ENCODE results near the gene PHF12.
A peak's percentile ranks its signal among the peaks of the same experiment; 100 is the strongest.

The PHF12 gene

GRCh38 chr17:28975031-28975430 is 23.7 kb upstream of the PHF12 start:
- no peak for DNase-seq

DNA sequence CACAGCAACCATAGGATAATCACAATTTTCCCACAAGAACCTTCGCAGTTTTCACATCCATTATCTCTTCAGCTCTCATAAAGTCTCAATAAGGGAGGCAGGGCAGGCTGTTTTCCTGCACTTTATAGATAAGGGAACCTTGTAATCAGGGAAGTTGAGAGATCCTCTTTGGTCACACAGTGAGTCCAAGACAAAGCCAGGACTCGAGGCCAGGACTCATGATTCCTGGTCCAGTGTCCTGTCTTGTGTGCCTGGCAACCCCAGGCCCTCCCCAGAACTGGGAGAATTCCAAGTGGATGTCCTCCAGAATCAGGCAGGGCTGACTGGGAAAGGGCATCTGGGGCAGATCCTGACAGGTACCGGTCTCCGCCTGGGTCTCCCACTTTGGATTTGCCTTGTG is 23.1 kb upstream of the PHF12 start:
- DNase-seq: no peak

GRCh38 chr17:28973425-28973824 is 22.1 kb upstream of the PHF12 start:
- DNase-seq: peak; percentile 19

GRCh38 chr17:28972437-28972836 is 21.1 kb upstream of the PHF12 start:
- DNase-seq: no peak

DNA sequence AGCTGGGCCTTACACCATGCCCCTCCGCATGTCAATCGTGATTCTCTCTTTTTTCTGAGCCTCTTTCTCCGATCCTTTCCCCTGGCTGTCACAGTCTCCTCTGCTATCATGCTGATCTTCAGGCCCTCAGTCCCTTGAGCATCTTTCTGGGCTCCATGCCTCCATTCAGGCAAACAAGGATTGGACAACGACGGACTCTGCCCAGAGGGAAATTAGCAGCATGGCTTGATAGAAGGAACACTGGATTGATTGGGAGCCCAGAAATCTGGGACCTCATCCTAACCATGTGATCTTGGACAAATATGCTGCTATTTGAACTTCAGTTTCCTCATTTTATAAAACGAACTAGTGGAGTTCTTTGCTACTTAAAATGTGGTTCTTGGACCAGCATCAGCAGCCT is 19.6 kb upstream of the PHF12 start:
- peak; percentile 47 for DNase-seq

DNA sequence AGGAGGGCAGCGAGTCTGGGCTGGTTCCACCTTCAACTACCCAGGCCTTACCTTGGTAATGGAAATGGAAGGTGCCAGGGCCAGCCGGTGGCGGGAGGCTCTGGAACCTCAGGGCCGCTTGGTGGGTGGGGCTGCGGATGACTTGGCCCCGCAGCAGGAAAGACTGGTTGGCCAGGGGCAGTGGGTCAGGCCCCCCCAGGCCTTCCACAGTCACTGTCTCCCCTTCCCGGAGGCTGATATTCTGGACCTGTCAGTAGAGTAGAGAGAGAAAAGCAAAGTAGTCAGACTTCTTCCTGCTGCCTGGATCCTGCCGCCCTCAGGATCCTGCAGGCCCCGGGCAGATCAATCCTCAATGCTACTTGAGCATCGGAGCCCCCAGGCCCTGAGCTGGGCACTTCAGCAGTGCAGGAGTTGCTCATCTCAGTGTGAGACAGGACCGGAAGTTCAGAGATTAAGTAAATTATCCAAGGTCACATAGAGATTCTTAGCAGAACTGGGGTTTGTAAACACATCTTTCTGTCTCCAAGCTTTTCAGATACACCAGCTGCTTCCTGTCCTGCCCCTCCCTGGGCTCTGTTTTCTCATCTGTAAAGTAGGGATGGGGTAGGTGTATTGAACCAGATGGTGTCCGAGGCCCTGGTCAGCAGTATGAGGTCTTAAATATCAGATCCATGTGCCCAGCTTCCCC is 18.5 kb upstream of the PHF12 start:
- no peak for DNase-seq

DNA sequence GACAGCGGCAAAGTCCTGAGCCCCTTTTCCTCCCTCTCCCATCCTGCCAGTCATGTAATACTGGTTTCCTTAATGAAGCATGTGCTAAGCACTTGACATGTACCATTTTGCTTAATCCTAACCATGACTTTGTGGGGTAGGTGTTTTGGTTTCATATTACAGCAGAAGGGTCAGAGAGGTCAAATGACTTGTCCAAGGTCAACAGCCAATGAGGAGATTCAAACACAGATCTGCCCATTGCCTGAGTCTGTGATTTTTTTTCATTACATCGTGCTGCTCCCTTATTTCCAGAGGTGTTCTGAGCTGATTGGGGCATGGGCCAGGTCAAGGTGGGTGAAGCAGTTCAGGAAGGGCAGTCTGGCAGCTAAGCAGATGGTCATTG is 17.6 kb upstream of the PHF12 start:
- no peak for DNase-seq

DNA sequence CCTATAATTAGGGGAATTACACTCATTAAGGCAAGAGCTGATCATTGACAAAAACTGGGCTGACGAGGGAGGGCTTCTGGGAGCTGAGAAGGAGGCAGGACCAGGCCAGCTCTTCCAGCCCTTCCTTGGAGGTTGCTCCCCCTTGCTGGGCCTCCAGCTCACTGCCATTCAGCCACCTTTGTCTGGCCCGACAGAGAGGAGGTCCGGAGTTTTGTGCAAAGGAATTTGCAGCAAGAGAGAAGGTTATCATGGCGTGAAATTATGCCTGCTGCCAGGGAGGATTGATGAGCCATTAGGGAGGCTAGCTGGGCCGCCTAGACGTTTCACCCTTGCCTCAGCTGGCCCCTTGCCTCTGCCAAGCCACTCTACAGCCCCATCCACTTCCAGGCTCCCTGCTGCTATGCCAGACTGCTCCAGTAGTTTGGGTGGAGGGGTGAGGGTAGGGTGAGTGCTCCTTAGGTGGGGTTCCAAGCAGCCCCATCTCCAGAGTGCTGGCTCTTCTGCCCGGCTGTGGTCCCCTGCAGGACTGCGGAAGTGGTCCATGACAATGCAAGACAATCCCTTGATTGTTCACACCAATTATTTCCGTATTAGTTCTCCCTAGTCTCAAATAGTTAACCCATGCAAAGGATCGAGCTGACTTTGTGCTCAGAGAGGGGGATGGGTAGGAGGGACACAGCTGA is 17.1 kb upstream of the PHF12 start:
- DNase-seq: no peak

DNA sequence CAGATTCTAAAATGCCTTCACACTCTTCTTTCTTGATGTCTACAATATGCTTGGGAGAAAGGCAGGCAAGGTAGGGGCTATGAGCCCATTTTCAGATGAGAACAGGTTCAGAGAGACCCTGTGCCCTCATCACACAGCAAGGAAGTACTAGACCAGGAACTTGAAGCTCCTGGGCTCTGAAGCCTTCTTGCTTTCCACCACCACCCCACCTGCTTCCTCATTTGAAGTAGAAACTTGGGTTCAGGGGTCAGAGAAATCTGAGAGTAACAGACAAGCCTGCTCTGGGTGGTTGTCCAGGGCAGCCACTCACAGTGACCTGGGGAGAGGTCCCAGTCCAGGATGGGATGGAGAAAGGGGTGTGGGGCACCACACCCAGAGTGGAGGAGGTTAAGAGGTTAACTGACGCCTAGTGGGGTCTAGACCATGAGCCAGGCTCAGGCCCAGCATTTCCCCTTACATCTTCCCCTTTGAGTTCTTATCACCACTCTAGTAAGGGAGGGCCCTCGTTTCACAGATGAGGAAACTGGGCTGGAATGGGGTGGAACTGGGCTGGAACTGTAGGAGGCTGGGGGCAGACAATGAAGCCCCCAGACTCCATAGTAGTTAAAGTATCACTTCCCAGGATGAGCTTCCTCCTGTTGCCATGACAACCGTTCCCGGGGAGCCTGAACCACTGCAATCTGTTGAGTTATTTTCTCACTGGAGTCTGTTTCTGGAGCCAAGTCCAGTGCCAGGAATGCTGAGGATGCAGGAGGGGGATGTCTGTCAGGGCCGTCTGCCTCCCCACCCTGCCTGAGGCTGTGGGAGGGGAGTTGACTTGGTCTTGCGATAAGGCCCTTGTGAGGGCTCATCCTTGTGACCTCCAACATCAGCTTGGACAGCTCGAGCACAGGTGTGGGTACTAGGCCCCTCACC is 16.2 kb upstream of the PHF12 start:
- no peak for DNase-seq

DNA sequence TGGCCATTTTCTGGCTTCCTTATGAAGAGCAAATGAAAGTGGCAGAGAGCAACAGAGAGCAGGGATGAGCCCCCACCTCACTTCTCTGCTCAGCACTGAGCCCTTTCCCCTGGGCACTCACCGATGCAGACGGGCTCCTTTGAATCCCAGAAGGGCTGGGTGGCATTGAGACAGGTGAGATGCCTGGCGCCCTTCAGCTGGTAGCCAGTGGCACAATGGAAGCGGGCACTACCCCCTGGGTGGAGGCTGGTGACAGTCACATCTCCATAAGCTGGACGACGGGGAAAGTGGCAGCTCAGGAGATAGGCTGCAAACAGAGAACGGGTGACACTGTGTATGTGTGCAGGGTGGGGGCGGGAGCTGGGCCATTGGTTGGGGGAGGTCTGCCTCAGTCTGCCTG is 12.5 kb upstream of the PHF12 start:
- DNase-seq: no peak

DNA sequence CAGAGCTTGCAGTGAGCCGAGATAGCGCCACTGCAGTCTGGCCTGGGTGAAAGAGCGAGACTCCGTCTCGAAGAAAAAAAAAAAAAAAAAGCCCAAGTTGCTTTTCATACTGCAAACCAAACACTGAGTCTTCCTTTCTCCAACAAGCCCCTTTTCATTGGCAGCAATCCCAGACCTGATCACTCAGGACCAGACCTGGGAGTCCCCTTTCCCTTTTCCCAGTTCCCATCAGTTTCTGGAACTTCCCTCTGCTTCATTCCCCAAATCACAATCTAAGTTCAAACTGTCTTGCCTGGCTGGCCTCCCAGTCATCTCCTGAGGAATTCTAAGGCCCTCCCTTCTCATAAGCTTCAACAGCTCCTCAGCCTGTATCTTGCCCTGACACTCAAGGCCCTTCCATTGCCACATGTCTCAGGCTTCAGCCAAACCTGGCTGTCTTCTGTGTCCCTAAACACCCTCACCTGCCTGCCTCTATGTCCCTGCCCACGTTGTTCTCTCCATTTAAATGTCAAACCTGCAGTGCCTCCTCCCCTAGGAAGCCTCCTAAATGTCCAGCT is 11.8 kb upstream of the PHF12 start:
- no peak for DNase-seq

- no peak for DNase-seq
Measured at GRCh38 chr17:28961391-28961790, 10.1 kb upstream of the PHF12 start.

GRCh38 chr17:28960256-28961061 is 9.1 kb upstream of the PHF12 start:
- no peak for DNase-seq

DNA sequence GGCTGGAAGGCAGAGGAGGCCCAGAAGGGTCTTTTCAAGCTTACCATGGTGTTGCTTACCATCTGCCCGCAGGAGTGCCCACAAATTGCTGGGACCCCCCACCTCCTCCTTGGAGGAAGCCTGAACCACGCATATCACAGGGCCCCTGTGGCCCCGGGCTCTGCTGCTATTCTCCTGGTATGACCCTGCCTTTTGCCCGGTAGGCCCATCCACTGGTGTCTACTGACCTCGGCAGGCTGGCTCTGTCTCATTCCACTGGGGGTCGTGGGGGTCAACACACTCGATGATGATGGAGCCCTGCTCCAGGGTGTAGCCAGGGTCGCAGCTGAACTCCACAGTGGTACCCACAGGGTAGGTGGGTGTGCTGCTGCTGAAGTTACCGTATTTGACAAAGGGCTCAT is 8.2 kb upstream of the PHF12 start:
- no peak for DNase-seq

- no peak for DNase-seq
Measured at GRCh38 chr17:28958820-28959455, 7.6 kb upstream of the PHF12 start.

DNA sequence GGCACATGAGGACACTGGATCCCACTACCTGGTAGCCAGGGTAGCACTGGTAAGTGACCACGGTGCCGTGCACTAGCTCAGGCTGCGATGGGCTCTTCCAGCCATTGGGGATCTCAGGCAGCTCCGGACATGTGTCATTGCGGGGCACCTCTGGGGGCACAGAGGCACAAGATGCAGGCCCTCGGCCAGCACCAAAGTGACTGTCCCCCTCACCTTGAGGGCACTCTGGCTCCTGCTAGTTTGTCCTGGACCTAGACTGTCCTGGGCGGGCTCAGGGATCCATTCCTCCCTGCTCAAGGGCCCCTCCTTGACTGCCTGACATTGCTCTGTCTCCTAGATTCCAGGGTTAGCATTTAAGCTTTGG is 6.7 kb upstream of the PHF12 start:
- DNase-seq: no peak

GRCh38 chr17:28957277-28957991 is 6.1 kb upstream of the PHF12 start:
- DNase-seq: no peak

DNA sequence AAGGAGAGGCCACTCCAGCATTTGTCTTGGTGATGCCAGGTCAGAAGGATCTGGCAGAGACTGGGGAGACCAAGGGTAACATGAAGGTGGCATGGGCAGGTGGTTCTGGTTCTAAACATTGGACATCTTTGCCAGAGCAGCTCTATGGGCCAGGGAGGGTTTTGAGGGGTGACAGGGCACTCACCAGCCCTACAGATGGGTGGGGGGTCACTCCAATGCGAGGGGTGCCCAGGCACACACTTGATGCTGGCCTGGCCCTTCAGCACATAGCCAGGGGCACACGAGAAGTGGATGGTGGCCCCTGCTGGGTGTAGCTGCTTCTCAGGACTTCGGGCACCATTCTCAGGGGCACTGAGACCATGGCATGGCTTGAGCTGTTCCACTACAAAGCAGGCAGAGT is 5.5 kb upstream of the PHF12 start:
- no peak for DNase-seq

DNA sequence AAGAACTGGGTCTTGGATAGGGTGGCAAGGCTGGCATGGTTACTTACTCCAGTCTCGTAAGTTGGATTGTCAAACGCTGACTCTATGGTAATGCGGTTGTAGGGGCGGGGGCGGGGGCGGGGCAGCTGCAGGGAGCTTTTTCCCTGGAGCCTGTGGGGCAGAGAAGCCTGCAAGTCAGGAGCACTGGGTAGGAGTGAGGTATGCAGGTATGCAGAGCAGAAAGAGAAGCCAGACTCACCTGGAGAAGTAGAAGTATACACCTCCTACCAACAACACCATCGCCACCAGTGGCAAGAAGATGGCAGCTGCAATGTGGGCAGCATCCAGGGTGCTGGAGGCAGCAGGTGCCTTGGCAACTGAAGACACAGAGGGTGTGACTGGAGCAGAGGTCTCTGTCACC is 4.8 kb upstream of the PHF12 start:
- DNase-seq: no peak

GRCh38 chr17:28955408-28955807 is 4.1 kb upstream of the PHF12 start:
- no peak for DNase-seq

DNA sequence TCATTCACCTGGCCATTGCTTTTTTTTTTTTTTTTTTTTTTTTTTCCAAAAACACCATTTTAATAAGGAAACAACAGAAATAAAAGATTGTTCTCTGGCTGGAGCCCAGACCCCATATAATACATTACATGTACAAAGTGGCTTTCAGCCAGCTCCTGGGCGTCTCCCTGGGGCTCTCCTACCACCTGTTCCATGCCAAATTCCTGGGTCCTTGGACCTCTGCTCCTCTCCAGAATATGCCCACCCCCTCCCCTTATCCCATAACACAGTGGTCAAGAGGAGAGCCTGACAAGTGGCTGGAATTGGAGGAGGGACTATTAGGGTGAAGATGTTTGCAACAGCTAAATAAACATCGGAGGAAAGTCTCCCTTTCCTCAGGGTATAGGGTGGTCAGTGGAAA is 3.6 kb upstream of the PHF12 start:
- no peak for DNase-seq

Data from midbrain (tissue), 1 donor.